8988T (cell line): ENCODE measurements around the gene PBX1.
"Not testable (repeated sequence)": the region's sequence is repeated elsewhere in the genome, so short reads cannot be mapped to it uniquely, and the experiment has no call there.

ENCODE experiments used
- DNase-seq: peaks from one replicate; pipeline ENCODE4 v3.0.0; 2011

Gene PBX1

GRCh38 chr1:164592634-164593033 is 33.6 kb downstream of the PBX1 start:
- DNase-seq, result no peak

GRCh38 chr1:164595212-164595611 is 36.2 kb downstream of the PBX1 start:
- no peak for DNase-seq

- no peak for DNase-seq
These were observed 37.2 kb downstream of the PBX1 start for GRCh38 chr1:164596172-164596571.

GRCh38 chr1:164598719-164599118 is 39.7 kb downstream of the PBX1 start:
- DNase-seq, result no peak

GRCh38 chr1:164599272-164599671 is 40.3 kb downstream of the PBX1 start:
- DNase-seq, result no peak

- no peak for DNase-seq
These were observed 42.6 kb downstream of the PBX1 start for GRCh38 chr1:164601399-164602100.

GRCh38 chr1:164602101-164602422 is 43.1 kb downstream of the PBX1 start:
- DNase-seq, result no peak

- no peak for DNase-seq
These were observed 43.6 kb downstream of the PBX1 start for GRCh38 chr1:164602480-164603093.

GRCh38 chr1:164603805-164604204 is 44.8 kb downstream of the PBX1 start:
- not testable (repeated sequence) for DNase-seq

GRCh38 chr1:164604541-164604940 is 45.6 kb downstream of the PBX1 start:
- DNase-seq, result no peak

GRCh38 chr1:164605254-164606091 is 46.5 kb downstream of the PBX1 start:
- no peak for DNase-seq

- DNase-seq, result no peak
These were observed 48.4 kb downstream of the PBX1 start for GRCh38 chr1:164607351-164607750.

GRCh38 chr1:164608651-164609057 is 49.7 kb downstream of the PBX1 start:
- DNase-seq, result no peak

- no peak for DNase-seq
These were observed 50.1 kb downstream of the PBX1 start for GRCh38 chr1:164609089-164609488.

- no peak for DNase-seq
These were observed 51.7 kb downstream of the PBX1 start for GRCh38 chr1:164610538-164611222.

- DNase-seq, result no peak
These were observed 53.0 kb downstream of the PBX1 start for GRCh38 chr1:164611754-164612642.

- DNase-seq, result no peak
These were observed 54.2 kb downstream of the PBX1 start for GRCh38 chr1:164613176-164613575.

GRCh38 chr1:164614316-164614715 is 55.3 kb downstream of the PBX1 start:
- DNase-seq, result no peak

GRCh38 chr1:164617377-164618201 is 58.6 kb downstream of the PBX1 start:
- no peak for DNase-seq

GRCh38 chr1:164618202-164618564 is 59.2 kb downstream of the PBX1 start:
- DNase-seq, result no peak

GRCh38 chr1:164619006-164619784 is 60.2 kb downstream of the PBX1 start:
- no peak for DNase-seq
